Measurements from ENCODE around the gene DYRK3. TPM values are rescaled to one million over a fixed set of nuclear protein-coding genes. Genes with fewer than 3 reads are reported as not detected.

The DYRK3 gene
- total and polyA plus RNA-seq, 2 of the 8 experiments (the other 6 are each of a cell fraction or from before 2014, with no cell fraction given) = 2.1 to 8.5 TPM

DNA sequence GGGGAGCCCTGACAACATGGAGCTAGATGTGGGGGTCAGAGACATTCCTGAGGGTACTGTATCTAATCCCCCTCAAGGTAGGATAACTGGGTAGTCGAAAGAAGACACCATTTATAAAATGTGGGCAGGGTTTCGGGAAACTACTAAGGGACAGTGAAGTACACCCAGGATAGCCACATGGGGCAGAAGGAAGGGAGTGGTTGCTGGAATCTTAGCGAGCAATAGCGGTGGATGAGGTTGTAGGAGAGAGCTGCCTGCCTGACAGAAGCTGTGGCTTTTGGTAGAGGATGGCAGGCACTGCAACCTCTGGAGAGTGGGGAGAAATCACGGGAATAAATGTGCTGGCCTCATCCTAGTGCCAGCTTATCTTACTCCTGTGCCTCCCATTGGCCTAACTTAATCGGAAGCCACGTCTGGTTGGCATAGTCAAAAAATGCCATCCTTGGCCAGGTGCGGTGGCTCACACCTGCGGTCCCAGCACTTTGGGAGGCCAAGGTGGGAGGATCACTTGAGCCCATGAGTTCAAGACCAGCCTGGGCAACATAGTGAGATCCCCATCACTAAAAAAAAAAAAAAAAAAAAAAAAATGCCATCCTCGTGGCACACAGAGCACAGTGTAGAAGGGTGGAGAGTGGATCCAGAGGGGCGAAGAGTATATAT, 26.0 kb downstream of the DYRK3 start (continued):
- TF ChIP-seq, protein P1, sequence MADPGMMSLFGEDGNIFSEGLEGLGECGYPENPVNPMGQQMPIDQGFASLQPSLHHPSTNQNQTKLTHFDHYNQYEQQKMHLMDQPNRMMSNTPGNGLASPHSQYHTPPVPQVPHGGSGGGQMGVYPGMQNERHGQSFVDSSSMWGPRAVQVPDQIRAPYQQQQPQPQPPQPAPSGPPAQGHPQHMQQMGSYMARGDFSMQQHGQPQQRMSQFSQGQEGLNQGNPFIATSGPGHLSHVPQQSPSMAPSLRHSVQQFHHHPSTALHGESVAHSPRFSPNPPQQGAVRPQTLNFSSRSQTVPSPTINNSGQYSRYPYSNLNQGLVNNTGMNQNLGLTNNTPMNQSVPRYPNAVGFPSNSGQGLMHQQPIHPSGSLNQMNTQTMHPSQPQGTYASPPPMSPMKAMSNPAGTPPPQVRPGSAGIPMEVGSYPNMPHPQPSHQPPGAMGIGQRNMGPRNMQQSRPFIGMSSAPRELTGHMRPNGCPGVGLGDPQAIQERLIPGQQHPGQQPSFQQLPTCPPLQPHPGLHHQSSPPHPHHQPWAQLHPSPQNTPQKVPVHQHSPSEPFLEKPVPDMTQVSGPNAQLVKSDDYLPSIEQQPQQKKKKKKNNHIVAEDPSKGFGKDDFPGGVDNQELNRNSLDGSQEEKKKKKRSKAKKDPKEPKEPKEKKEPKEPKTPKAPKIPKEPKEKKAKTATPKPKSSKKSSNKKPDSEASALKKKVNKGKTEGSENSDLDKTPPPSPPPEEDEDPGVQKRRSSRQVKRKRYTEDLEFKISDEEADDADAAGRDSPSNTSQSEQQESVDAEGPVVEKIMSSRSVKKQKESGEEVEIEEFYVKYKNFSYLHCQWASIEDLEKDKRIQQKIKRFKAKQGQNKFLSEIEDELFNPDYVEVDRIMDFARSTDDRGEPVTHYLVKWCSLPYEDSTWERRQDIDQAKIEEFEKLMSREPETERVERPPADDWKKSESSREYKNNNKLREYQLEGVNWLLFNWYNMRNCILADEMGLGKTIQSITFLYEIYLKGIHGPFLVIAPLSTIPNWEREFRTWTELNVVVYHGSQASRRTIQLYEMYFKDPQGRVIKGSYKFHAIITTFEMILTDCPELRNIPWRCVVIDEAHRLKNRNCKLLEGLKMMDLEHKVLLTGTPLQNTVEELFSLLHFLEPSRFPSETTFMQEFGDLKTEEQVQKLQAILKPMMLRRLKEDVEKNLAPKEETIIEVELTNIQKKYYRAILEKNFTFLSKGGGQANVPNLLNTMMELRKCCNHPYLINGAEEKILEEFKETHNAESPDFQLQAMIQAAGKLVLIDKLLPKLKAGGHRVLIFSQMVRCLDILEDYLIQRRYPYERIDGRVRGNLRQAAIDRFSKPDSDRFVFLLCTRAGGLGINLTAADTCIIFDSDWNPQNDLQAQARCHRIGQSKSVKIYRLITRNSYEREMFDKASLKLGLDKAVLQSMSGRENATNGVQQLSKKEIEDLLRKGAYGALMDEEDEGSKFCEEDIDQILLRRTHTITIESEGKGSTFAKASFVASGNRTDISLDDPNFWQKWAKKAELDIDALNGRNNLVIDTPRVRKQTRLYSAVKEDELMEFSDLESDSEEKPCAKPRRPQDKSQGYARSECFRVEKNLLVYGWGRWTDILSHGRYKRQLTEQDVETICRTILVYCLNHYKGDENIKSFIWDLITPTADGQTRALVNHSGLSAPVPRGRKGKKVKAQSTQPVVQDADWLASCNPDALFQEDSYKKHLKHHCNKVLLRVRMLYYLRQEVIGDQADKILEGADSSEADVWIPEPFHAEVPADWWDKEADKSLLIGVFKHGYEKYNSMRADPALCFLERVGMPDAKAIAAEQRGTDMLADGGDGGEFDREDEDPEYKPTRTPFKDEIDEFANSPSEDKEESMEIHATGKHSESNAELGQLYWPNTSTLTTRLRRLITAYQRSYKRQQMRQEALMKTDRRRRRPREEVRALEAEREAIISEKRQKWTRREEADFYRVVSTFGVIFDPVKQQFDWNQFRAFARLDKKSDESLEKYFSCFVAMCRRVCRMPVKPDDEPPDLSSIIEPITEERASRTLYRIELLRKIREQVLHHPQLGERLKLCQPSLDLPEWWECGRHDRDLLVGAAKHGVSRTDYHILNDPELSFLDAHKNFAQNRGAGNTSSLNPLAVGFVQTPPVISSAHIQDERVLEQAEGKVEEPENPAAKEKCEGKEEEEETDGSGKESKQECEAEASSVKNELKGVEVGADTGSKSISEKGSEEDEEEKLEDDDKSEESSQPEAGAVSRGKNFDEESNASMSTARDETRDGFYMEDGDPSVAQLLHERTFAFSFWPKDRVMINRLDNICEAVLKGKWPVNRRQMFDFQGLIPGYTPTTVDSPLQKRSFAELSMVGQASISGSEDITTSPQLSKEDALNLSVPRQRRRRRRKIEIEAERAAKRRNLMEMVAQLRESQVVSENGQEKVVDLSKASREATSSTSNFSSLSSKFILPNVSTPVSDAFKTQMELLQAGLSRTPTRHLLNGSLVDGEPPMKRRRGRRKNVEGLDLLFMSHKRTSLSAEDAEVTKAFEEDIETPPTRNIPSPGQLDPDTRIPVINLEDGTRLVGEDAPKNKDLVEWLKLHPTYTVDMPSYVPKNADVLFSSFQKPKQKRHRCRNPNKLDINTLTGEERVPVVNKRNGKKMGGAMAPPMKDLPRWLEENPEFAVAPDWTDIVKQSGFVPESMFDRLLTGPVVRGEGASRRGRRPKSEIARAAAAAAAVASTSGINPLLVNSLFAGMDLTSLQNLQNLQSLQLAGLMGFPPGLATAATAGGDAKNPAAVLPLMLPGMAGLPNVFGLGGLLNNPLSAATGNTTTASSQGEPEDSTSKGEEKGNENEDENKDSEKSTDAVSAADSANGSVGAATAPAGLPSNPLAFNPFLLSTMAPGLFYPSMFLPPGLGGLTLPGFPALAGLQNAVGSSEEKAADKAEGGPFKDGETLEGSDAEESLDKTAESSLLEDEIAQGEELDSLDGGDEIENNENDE (IDR thresholded peaks at IDR 0.05; ENCODE audit: insufficient replicate concordance, low read length) = no peak
- TF ChIP-seq SIRT6 (IDR thresholded peaks at IDR 0.05; ENCODE audit: low read length) (no peak), RAD21 (IDR thresholded peaks at IDR 0.05 in 1 of 2, conservative IDR thresholded peaks at IDR 0.05 in 1 of 2; ENCODE audit: low read depth in 2 of 2, low read length in 2 of 2) (no peak)

Data from H1 (cell line).